OCI-LY7 (cell line): ENCODE measurements around the gene API5. TPM values are rescaled to one million over a fixed set of nuclear protein-coding genes. Genes with fewer than 3 reads are reported as not detected.

ENCODE experiments used
- BruUV-seq: library from RNA; stranded (reverse); fragments of 400-500 nt; replicated peaks from 2 replicates; lab custom pipeline; 2021; lab: Mats Ljungman, UMichigan
- CTCF ChIA-PET: fragments of 300-600 bp; sonication (Branson Sonifier 250); formaldehyde crosslinking; loops from one replicate; lab custom pipeline; 2022; ENCODE audit warnings: antibody characterized with exemption; ENCODE audit not compliant: unreplicated experiment; lab: Charles Lee
- POLR2A ChIA-PET: fragments of 300-600 bp; sonication (Branson Sonifier 250); formaldehyde crosslinking; loops from one replicate; lab custom pipeline; 2022; ENCODE audit warnings: antibody characterized with exemption; lab: Charles Lee
- DNase-seq: peaks from one replicate; pipeline ENCODE4 v3.0.0-alpha.2; 2015; ENCODE audit warnings: low spot score
- H2AFZ ChIP-seq: fragments of 200-600 bp; sonication (generic), shearing (Covaris generic); 2 replicates; pipeline ENCODE4 v1.6.1; 2014; ENCODE audit warnings: mild to moderate bottlenecking, antibody characterized with exemption, low read length, moderate library complexity
- H3K27ac ChIP-seq: fragments of 200-600 bp; sonication (generic); 2 replicates; pipeline ENCODE4 v1.5.1; 2014; ENCODE audit warnings: mixed run types, low read depth, mild to moderate bottlenecking, moderate library complexity, low read length, inconsistent platforms; ENCODE audit not compliant: poor library complexity, severe bottlenecking
- H3K36me3 ChIP-seq: fragments of 200-600 bp; sonication (generic); 2 replicates; pipeline ENCODE4 v1.6.1; 2014; ENCODE audit warnings: mild to moderate bottlenecking, antibody characterized with exemption, low read length, moderate library complexity, mixed read lengths; ENCODE audit not compliant: insufficient read depth
- H3K4me1 ChIP-seq: fragments of 200-600 bp; sonication (generic); 2 replicates; pipeline ENCODE4 v1.5.1; 2014; ENCODE audit warnings: mild to moderate bottlenecking, low read length; ENCODE audit not compliant: insufficient read depth, poor library complexity, severe bottlenecking
- H3K4me2 ChIP-seq: fragments of 200-600 bp; sonication (generic); 2 replicates; pipeline ENCODE4 v1.6.1; 2014; ENCODE audit warnings: mild to moderate bottlenecking, low read length
- H3K4me3 ChIP-seq: fragments of 200-600 bp; sonication (generic); 2 replicates; pipeline ENCODE4 v1.5.1; 2014; ENCODE audit warnings: mild to moderate bottlenecking, low read depth, low read length; ENCODE audit not compliant: poor library complexity, severe bottlenecking
- H3K79me2 ChIP-seq: fragments of 200-600 bp; sonication (generic); 2 replicates; pipeline ENCODE4 v1.6.1; 2016; ENCODE audit warnings: low read depth, mild to moderate bottlenecking, low read length, moderate library complexity, mixed read lengths; ENCODE audit not compliant: insufficient read depth
- H3K9me2 ChIP-seq: fragments of 200-600 bp; sonication (generic); 2 replicates; pipeline ENCODE4 v1.6.1; 2016; ENCODE audit warnings: mild to moderate bottlenecking, low read length, mixed read lengths; ENCODE audit not compliant: insufficient read depth
- H3K9me3 ChIP-seq: fragments of 200-600 bp; sonication (generic); 2 replicates; pipeline ENCODE4 v1.6.1; 2014; ENCODE audit warnings: mild to moderate bottlenecking, mixed run types, low read length, mixed read lengths
- H4K20me1 ChIP-seq: fragments of 200-600 bp; sonication (generic); 2 replicates; pipeline ENCODE4 v1.6.1; 2014; ENCODE audit warnings: mild to moderate bottlenecking, antibody characterized with exemption, low read length, moderate library complexity, mixed read lengths; ENCODE audit not compliant: insufficient read depth
- EZH2phosphoT487 ChIP-seq: fragments of 200-600 bp; sonication (generic); IDR thresholded peaks from 2 replicates; pipeline ENCODE4 v1.6.1; 2018; ENCODE audit warnings: low read depth, borderline replicate concordance, mild to moderate bottlenecking, mixed run types, antibody characterized with exemption, low read length, moderate library complexity, mixed read lengths
- intact Hi-C: fragments of 100-400 bp; cut with micrococcal nuclease; formaldehyde crosslinking; loops from one replicate; pipeline ENCODE4 v1.10.0; 2022; ENCODE audit not compliant: unreplicated experiment
- total RNA-seq, 2 experiments: library from RNA; depleted of rRNA in 1 of 2; stranded (reverse); fragments of >200 nt in 1 of 2; shearing (Covaris generic) in 1 of 2; gene quantifications; 2 replicates each; pipeline ENCODE4 v1.2.3, GENCODE V29; 2014 to 2022
- TF ChIP-seq, protein P1 (sequence below): fragments of 200-600 bp; sonication (generic); conservative IDR thresholded peaks from 2 replicates; pipeline ENCODE4 v1.5.1; 2014; ENCODE audit warnings: mild to moderate bottlenecking, antibody characterized with exemption, low read length, moderate library complexity, mixed read lengths

API5 gene
- total RNA-seq, 2 experiments from 2014 or later, result 71.1 to 141 TPM

DNA sequence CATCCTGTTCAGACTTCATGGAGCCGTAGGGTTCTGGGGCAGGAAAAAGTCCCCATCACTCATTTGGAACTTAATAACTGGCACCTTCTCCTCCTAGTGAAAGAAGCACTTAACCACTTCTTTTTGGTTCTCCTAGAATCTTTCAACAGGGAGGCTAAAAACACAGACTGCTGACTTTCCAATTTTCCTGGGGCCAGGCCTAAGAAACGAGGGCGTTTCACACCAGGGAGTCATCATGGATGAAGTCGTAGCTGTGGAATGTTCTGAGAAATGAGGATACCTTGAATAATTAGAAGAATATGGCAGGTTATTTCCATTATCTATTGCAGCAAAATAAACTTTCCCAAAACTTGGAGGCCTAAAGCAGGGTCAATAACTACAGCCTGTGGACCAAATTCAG, 26.0 kb upstream of the API5 start:
- ChIA-PET CTCF (no interaction called here), POLR2A (no interaction called here)
- no peaks in the 10 kb centered on the region for H3K36me3 ChIP-seq
- H4K20me1 ChIP-seq, result no peaks in the 10 kb centered on the region
- no peaks in the 10 kb centered on the region for H3K4me1 ChIP-seq
- intact Hi-C loops, result loop anchor here (10.0 kb wide), 1 partner anchor 61 kb away; no protein-coding TSS in a partner anchor
- H3K27ac ChIP-seq, result no peak overlapping the region
- no peaks in the 10 kb centered on the region; the same call in 1 of the 2 replicates for H3K9me3 ChIP-seq
- TF ChIP-seq, protein P1, sequence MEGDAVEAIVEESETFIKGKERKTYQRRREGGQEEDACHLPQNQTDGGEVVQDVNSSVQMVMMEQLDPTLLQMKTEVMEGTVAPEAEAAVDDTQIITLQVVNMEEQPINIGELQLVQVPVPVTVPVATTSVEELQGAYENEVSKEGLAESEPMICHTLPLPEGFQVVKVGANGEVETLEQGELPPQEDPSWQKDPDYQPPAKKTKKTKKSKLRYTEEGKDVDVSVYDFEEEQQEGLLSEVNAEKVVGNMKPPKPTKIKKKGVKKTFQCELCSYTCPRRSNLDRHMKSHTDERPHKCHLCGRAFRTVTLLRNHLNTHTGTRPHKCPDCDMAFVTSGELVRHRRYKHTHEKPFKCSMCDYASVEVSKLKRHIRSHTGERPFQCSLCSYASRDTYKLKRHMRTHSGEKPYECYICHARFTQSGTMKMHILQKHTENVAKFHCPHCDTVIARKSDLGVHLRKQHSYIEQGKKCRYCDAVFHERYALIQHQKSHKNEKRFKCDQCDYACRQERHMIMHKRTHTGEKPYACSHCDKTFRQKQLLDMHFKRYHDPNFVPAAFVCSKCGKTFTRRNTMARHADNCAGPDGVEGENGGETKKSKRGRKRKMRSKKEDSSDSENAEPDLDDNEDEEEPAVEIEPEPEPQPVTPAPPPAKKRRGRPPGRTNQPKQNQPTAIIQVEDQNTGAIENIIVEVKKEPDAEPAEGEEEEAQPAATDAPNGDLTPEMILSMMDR, result no peak
- no peak for TF ChIP-seq EZH2phosphoT487
- H3K79me2 ChIP-seq, result no peaks in the 10 kb centered on the region
- no peak for DNase-seq
- no peak overlapping the region for H2AFZ ChIP-seq
- no TSS peak for BruUV-seq
- no peaks in the 10 kb centered on the region for H3K9me2 ChIP-seq
- H3K4me3 ChIP-seq, result no peak overlapping the region
- H3K4me2 ChIP-seq, result no peak overlapping the region

DNA sequence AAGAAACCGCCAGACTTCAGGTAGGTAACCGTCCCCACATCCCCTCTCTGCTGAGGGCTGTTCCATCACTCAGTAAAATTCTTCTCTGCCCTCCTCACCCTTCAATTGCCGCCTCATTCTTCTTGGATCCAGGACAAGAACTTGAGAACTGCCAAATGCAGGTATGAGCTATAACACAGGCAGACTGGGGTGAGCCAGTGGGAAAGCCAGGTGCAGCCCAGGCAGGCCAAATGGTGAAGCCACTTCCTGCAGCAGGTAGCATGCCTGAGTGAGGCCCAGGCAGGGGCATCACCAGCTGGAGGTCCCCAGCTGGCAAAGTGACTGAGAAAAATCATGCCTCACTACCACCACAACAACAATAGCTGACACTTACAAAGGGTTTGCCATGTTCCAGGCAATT, 22.4 kb upstream of the API5 start:
- no peak overlapping the region for H3K4me2 ChIP-seq
- H4K20me1 ChIP-seq, result no peaks in the 10 kb centered on the region
- no peaks in the 10 kb centered on the region for H3K4me1 ChIP-seq
- H3K79me2 ChIP-seq, result no peaks in the 10 kb centered on the region
- CTCF ChIA-PET, result interaction anchor here (1.0 kb wide), 1 partner anchor 12 kb away, joined by 3 read pairs; no protein-coding TSS in a partner anchor
- no TSS peak for BruUV-seq
- intact Hi-C loops, result loop anchor here (10.0 kb wide), 1 partner anchor 65 kb away; no protein-coding TSS in a partner anchor
- peak; percentile 11 for DNase-seq
- H3K4me3 ChIP-seq, result no peak overlapping the region
- H3K9me2 ChIP-seq, result no peaks in the 10 kb centered on the region
- no peaks in the 10 kb centered on the region; the same call in 1 of the 2 replicates for H3K9me3 ChIP-seq
- no peaks in the 10 kb centered on the region for H3K36me3 ChIP-seq
- no peak overlapping the region for H2AFZ ChIP-seq
- H3K27ac ChIP-seq, result no peak overlapping the region
- POLR2A ChIA-PET, result interaction anchor here (0.5 to 1.5 kb wide), 4 partner anchors 12 to 1399 kb away, joined by 3 read pairs; no protein-coding TSS in a partner anchor
- TF ChIP-seq, protein P1, result no peak
- TF ChIP-seq EZH2phosphoT487, result no peak

DNA sequence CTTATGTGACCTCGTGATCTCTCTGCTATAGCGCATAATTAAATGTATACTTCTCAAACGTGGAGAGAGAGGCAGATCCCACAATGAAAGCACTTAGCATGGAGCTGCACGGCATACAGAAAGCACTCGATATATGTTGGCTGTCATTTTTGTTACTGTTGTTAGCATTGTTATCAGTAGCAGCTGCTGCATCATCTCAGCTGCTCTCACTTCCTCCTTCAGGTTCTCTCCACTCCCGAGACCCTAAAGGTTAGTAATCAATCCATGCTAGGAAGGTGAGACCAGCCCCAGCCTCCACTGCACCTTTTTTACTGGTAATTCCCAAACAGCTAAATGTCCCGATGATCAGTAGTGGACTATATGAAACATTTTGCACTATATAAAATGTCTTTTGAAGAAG, 13.4 kb upstream of the API5 start:
- CTCF ChIA-PET, result no interaction called here

More for the DNA sequence above, 13.4 kb upstream of the API5 start:
- Histone ChIP-seq H3K9me2 (no peaks in the 10 kb centered on the region), H3K27ac (no peak overlapping the region), H3K4me3 (no peak overlapping the region), H2AFZ (no peak overlapping the region), H3K36me3 (no peaks in the 10 kb centered on the region), H3K4me1 (no peaks in the 10 kb centered on the region), H3K79me2 (no peaks in the 10 kb centered on the region), H3K9me3 (no peaks in the 10 kb centered on the region), H3K4me2 (no peak overlapping the region), H4K20me1 (no peaks in the 10 kb centered on the region)
- POLR2A ChIA-PET, result interaction anchor here (0.9 kb wide), 1 partner anchor 14 kb away, joined by 5 read pairs; no protein-coding TSS in a partner anchor
- intact Hi-C loops, result no loop called here
- TF ChIP-seq, protein P1, result no peak
- no peak for TF ChIP-seq EZH2phosphoT487
- no TSS peak for BruUV-seq
- DNase-seq, result peak; percentile 3
